HCEC 1CT (cell line): Measurements from ENCODE around the gene TNFRSF12A.

ENCODE experiments used
- DNase-seq: peaks from one replicate; pipeline ENCODE4 v3.0.0-alpha.2; 2017

The TNFRSF12A gene

DNA sequence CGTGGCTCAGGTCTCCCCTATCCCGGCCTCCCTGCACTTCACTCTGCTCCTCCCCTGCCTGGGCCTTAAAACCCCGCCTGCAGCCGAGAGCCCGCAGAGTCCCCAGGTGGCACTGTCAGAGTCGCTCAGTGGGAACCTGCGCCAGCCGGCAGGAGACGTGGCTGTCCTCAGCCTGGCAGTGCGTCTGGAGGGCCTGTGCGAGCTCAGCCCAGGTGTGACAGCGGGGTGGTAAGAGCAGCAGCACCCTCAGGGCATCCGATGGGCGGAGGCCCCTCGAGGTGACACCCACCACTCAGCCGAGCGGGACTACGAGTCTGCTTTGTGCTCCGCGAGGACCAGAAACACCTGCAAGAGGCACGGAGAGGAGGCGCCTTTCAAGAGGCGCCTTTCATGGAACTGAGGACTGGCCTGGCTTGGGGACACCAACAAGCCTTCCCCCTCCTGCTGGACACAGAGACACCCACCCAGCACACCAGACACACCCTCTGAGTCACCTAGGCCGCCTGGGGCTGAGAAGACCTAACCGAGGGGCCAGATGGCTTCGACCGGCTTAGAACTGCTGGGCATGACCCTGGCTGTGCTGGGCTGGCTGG, 7.2 kb upstream of the TNFRSF12A start, which contains the start of gene CLDN9:
CLDN9 (plus strand) TSS at position 96 of the 593 bp plus-strand sequence; CDS start at position 536, 440 bp downstream.
- no peak for DNase-seq

DNA sequence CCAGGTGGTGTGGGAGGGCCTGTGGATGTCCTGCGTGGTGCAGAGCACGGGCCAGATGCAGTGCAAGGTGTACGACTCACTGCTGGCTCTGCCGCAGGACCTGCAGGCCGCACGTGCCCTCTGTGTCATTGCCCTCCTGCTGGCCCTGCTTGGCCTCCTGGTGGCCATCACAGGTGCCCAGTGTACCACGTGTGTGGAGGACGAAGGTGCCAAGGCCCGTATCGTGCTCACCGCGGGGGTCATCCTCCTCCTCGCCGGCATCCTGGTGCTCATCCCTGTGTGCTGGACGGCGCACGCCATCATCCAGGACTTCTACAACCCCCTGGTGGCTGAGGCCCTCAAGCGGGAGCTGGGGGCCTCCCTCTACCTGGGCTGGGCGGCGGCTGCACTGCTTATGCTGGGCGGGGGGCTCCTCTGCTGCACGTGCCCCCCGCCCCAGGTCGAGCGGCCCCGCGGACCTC, 6.6 kb upstream of the TNFRSF12A start:
- DNase-seq = no peak

DNA sequence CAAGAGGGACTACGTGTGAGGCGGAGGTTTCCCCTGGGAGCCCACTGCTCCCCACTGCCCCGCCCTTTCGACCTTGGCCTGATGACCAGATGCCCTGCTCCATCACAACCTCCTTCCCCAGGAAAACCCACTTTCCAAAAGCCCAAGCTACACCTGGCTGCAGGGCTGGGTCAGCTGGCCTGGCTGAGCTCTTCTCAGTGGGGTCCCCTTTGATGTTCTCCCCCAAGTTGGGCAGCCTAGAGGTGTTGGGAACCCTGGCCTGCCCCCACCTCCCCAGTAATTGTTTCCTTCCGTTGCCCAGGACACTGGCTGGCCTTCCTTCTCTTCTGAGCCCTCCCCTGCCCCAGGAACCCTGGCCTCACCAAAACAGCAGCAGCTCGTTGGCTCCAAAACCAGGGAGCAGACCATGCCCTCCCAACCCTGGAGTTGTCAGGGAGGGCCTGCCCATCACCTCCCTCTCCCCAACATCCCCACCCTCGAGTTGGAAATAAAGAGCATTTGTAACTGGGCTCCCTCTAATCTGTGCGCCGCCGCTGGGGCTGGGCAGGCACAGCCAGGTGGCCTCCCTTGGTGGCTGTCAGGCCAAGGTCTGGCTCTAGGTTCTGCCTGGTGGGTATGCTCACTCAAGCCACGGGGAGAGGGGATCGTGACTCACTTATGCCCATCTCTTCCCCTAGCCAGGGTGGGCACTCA, 6.0 kb upstream of the TNFRSF12A start:
- no peak for DNase-seq

DNA sequence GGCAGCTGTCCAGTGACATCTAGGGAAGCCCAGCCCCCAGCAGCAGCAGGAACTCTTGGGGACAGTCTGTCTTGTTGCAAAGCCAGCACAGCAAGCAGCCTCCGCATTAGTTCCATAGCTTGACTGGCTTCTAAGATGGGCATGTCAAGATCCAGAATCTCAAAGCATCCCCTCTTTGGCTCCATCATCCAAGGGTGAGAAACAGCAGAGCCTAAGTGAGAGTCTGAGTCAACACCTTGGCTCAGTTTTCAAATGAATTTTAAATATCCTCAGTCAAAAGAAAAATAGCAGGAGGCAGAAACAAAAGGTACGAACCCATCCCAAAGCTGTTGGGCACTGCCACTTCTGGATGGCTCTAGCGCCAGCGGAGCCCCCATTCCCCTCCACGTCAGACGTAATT, 5.2 kb upstream of the TNFRSF12A start:
- DNase-seq = no peak

DNA sequence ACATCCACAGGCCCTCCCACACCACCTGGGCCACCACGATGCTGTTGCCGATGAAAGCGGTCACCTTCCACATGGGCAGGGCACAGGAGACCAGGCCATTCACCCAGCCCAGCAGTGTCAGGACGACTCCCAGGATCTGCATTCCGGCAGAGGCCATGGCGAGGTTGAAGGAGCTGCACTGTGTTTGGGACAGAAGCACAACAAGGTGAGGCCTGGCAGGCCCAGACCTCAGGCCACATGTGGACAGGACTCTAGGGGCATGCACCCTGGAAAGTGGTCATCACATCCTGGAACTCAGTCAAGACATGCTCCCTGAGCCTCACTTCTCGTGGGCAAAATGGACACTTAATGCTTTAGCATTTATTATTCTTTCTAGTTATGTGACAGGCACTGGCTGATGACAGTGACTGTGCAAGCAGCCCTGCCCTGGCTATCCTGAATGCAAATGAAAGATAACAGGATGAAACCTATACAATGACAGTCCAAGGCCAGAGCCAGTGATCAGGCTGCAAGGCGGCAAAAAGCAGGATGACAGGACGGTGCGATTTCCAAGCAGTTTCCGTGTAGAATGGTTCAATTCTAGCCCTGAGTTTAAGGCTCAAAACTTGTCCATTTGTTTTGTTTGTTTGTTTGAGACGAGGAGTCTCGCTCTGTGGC, 4.2 kb upstream of the TNFRSF12A start:
- no peak for DNase-seq

DNA sequence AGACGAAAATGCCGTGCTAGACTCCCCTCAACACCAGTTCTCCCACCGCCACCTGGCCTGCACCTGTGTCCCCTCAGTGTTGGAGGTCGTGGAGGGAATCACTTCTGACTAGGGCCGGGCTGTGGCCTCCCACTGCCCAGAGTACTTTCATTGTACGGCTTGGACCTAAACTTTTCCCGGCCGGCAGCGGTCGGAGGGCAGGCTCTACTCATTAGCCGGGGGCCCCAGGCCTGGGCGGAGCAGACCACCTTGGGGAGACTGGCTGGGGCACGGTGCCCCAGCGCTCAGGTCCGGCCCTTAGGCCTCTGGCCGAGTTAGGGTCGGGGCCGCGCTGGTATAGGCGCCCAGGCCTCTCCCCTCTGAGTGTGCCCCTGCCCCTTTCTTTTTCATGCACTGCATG, 2.8 kb upstream of the TNFRSF12A start:
- DNase-seq = no peak

DNA sequence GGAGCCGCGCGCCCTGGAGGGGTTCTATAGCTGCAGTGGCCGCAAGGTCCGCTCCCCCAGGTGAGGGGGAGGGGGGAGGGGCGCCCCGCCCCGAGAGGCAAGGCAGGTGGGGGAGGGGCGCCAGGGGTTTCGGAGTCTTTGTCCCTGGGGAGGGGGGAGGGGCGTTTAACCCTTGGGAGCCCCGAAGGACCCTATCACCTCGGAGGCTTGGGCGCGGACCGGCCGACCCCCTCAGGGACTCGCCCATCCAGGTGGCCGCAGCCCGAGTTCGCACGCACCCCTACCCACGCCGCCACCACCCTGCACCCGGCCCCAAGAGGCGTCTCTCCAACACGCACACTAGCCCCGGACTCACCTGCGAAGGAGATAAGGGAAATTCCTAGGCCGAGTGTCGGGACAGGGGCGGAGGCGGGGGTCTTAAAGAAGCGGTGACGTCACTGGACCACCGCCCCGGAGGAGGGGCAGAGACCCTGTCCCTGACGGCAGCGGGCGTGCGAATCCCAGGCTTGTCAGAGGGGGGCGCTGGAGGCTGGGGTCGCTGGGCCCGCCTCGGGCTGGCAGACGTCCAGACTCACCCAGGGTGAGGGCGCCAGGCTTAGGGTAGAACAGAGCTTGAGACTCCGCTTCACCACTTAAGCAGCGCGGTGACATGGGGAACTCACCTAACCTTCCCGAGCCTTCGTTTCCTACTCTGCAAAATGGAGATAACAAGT, 2.2 kb upstream of the TNFRSF12A start, which contains the start of gene CLDN6:
CLDN6 (minus strand) TSS at position 390 of the 713 bp plus-strand sequence. CDS start 2,162 bp downstream, outside the sequence.
- no peak for DNase-seq

DNA sequence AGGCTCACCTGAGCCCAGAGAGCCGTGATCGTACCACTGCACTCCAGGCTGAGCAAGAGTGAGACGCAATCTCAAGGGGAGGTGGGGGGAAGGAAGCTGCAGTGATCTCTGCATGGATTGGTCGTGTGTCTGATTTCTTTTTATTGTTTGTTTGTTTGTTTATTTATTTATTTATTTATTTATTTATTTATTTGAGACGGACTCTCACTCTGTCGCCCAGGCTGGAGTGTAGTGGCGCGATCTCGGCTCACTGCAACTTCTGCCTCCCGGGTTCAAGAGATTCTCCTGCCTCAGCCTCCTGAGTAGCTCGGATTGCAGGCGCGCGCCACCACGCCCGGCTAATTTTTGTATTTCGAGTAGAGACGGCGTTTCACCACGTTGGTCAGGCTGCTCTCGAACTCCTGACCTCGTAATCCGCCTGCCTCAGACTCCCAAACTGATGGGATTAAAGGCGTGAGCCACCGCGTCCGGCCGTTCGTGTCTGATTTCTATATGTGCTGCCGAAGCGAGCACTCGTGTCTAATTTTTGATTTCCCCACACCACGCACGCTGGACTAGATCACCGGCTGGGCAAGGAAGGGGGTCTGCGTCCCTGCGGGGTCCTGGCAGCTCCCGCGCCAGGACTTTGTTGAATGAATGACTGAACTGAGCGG, 448 bp upstream of the TNFRSF12A start:
- DNase-seq = no peak

DNA sequence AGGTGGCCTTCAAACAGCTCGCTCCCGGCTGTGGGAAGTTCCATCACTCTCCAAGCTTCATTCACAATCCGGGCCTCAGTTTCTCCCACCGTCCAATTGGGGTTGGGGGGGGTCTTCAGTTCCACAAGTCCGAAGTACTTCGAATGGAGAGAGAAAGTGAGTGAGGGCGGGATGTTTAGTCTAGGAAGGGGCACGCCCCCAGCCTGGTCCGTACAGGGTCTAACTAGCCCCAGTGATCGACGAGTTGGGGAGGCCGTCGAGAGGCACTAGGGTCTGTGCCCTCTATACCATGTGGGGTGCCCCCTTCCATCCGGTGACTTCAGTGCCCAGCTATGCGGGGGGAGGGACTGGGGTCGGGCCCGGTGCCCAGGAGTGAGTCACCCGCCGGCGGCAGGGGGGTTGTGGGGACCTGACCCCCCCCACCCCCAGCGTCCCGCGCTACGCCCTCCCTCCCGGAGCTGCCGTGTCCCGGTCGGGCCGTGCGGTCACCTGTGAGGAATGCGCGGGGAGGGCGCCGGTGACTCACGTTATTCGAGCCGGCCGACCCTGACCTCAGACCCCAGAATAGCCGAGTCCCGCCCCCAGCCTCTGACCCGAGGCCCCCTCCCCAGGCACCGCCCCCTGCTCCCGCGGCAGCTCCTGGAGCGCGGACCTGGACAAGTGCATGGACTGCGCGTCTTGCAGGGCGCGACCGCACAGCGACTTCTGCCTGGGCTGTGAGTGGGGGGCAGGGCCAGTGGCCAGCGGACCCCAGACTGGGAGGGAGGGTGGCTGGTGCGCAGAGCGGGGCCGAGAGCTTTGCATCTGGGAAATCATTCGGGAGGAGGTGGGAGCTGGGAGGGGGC, 658 bp downstream of the TNFRSF12A start:
- DNase-seq = peak; percentile 89

DNA sequence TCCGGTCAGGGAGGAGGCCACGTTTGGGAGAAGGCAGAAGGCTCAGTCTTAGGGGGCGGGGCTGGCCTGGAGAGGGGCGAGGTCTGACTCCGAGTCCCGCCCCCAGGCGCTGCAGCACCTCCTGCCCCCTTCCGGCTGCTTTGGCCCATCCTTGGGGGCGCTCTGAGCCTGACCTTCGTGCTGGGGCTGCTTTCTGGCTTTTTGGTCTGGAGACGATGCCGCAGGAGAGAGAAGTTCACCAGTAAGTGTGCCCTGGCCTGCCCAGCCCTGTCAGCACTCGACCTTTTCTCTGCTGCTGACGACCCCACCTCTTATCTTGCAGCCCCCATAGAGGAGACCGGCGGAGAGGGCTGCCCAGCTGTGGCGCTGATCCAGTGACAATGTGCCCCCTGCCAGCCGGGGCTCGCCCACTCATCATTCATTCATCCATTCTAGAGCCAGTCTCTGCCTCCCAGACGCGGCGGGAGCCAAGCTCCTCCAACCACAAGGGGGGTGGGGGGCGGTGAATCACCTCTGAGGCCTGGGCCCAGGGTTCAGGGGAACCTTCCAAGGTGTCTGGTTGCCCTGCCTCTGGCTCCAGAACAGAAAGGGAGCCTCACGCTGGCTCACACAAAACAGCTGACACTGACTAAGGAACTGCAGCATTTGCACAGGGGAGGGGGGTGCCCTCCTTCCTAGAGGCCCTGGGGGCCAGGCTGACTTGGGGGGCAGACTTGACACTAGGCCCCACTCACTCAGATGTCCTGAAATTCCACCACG, 1.5 kb downstream of the TNFRSF12A start:
- peak; percentile 96 for DNase-seq

DNA sequence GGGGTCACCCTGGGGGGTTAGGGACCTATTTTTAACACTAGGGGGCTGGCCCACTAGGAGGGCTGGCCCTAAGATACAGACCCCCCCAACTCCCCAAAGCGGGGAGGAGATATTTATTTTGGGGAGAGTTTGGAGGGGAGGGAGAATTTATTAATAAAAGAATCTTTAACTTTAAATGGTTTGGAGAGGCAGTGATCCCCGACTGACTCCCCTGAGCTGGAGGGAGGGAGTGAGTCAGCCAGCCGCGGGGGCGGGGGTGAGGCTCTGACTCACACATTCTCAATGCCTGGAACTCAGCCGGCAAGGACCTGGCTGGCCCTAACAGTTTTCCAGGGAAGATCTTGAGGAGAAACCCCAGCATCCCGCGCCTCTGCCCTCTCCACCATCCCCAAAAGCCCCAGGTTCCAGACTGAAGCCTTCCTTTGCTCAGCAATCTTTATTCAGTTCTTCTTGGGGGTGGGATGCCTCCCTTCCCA, 2.1 kb downstream of the TNFRSF12A start:
- peak; percentile 98 for DNase-seq

DNA sequence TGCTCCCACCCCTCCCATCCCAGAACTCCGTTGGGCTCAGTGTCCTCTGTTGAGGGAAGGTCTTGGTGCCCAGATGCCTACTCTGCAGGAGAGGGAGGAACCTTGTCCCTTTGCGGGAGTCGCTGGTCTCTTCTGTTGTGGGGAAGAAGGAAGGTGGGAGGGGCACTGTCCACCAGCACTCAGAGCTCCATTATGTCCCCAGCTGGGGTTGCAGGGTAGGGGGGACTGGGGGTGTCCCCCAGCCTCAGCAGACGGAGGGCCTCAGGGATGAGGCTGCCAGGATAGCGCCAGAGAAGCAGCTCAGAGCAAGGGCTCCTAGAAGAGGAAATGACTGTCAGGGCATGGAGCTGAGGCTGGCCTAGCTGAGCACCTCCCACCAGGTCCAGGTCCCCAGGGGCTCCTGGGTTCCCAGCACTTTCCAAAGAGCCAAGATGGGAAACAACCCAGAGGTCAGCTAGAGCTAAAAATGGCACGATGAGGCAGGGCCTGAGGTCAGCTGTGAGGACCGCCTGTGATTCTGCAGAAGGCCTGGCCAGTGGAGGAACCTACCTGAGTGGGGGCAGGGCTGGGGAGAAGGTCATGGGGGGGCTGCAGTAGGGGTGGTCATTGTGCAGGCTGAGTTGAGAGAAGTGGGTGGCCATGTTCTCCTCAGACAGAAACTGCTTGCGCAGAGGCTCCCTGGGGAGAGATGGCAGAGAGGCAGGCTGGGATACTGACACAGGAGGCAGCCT, 2.7 kb downstream of the TNFRSF12A start:
- DNase-seq = no peak

DNA sequence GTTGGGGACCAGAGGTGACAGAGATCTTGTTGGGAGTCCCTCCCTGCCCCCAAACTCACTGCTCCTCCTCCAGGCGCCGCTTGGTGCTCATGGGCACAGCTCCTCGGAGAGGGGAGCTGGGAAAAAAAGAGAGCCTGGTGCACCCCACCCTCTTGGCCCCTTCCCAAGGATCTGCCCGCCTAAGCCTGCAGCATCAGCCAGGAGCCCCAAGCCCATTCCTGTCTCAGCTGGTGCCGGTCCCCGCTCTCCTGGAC, 3.2 kb downstream of the TNFRSF12A start:
- DNase-seq = peak; percentile 69

DNA sequence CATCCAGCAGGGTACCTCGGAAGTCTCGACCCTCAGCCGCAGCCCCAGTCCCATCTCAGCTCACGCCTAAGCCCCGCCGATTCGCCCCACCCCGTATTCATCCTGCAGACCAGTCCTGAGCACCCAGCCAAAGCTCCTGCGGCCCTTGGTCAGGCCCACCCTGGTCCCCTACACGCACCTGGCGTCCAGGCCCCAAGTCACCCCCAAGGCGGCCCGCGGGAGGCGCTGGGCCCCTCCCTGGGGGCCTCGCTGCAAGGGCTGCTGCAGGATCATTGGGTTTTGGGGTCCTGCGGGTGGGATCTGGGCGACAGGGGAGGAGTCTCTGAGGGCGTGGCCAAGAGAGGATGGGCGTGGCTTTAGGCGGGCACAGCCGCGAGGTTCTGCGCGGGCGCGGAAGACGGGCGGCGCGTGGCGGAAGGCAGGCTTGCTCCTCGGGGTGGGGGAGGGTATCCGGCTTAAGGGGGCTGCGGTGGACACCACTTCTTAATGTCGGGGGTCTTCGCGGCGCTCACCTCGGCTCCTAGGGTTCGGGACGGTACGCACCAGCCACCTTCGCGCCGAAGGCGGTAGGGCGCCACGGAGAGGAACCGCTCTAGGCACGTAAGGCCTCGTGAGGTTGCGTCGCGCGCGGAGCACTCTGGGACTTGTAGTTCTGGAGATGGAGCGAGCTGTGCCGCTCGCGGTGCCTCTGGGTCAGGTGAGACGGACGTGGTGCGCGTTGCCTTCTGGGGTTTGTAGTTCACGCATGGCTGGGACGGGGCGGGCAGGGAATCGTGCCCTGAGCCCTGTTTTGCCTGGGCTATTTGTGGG, 3.7 kb downstream of the TNFRSF12A start, which contains the start of the genes HCFC1R1 and THOC6:
HCFC1R1 (minus strand) TSS at position 274 of the 810 bp plus-strand sequence; CDS start at position 273, 1 bp downstream.
THOC6 (plus strand) TSS at position 367 of the 810 bp plus-strand sequence; CDS start at position 659, 292 bp downstream.
- peak; percentile 97 for DNase-seq

DNA sequence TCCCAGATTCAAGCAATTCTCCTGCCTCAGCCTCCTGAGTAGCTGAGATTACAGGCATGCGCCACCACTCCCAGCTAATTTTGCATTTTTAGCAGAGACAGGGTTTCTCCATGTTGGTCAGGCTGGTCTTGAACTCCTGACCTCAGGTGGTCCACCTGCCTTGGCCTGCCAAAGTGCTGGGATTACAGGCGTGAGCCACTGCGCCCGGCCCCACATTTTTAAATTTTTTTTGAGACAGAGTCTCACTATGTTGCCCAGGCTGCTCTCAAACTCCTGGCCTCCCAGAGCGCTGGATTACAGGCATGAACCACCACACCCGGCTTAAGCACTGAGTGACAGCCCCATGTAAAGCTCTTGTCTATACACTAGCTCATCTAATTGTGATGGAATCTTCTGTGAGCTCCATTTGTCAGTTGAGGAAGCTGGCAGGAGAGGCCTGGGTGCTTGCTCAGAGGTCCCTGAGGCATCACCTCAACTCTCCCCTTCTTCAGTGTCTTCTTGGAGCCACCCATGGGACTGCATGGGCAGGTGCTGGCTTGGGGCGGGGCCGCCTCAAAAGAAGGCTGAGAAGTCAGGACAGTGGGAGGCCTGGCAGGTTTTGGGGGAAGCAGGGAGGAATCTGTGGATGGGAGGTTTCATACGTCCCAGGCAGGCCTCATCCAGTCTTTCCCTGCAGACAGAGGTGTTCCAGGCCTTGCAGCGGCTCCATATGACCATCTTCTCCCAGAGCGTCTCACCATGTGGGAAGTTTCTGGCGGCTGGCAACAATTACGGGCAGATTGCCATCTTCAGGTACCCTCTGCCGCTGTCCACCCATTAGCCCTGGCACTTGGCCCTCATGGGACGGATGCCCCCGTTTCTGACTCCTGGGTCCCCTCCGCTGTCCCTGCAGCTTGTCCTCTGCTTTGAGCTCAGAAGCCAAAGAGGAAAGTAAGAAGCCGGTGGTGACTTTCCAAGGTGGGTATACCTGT, 5.1 kb downstream of the TNFRSF12A start:
- no peak for DNase-seq

DNA sequence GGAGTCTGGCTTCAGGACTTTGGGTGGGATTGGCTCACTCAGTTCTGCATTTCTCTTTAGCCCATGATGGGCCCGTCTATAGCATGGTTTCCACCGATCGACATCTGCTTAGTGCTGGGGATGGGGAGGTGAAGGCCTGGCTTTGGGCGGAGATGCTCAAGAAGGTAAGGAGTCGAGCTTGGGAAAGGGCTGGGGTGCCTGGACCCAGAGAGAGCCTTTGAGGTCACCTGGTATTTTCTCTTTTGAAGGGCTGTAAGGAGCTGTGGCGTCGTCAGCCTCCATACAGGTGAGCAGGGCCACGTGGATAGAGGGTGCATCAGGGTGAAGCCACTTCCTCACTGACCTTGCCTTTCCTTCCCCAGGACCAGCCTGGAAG, 5.8 kb downstream of the TNFRSF12A start:
- DNase-seq = no peak

DNA sequence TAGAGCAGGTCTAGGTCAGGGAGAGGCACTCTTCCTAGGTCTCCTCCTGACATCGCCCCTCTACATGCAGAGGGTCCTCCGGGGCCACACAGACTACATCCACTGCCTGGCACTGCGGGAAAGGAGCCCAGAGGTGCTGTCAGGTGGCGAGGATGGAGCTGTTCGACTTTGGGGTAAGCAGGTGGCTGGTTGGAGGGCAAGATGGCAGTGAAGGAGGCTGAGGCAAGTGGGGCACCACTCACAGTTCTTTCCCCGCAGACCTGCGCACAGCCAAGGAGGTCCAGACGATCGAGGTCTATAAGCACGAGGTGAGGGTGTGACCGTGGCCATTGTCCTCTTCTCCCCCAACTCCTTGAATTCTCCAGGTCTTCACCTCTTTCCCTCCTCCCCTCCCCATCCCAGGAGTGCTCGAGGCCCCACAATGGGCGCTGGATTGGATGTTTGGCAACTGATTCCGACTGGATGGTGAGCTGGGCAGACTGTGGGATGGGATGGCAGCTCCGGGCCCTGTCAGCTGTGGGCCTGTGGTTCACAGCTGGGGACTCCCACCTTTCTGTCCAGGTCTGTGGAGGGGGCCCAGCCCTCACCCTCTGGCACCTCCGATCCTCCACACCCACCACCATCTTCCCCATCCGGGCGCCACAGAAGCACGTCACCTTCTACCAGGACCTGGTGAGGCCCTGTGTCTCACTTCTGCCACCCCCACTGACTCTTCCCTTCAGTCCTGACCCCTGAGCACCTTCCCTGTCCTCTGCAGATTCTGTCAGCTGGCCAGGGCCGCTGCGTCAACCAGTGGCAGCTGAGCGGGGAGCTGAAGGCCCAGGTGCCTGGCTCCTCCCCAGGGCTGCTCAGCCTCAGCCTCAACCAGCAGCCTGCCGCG, 6.7 kb downstream of the TNFRSF12A start:
- no peak for DNase-seq
